SK-N-SH (cell line): ENCODE results near the gene MOBP. TPM values are rescaled to one million over a fixed set of nuclear protein-coding genes. Genes with fewer than 3 reads are reported as not detected.

Experiments used
- CTCF ChIA-PET: fragments of 300-600, 350-600 bp; formaldehyde crosslinking; extraction: SDS; loops from one replicate; lab custom pipeline; 2021; lab: Yijun Ruan, JAX
- POLR2A ChIA-PET: fragments of 350-600 bp; sonication (Branson Sonifier 250); formaldehyde crosslinking; extraction: SDS; loops from one replicate; lab custom pipeline; 2020; ENCODE audit warnings: antibody characterized with exemption, inconsistent platforms; lab: Yijun Ruan, JAX
- DNase-seq: peaks from one replicate; pipeline ENCODE4 v3.0.0; 2012
- H2AFZ ChIP-seq: fragments of 200-600 bp; sonication (generic); 2 replicates; pipeline ENCODE4 v1.8.1; 2016; ENCODE audit warnings: antibody characterized with exemption, mild to moderate bottlenecking, low read depth
- H3F3A ChIP-seq: fragments of 200-600 bp; sonication (generic); replicated peaks from 2 replicates; pipeline ENCODE3; 2016; ENCODE audit warnings: antibody characterized with exemption, mild to moderate bottlenecking; ENCODE audit not compliant: insufficient read depth
- H3K27ac ChIP-seq, 2 experiments: fragments of 200-500 bp in 1 of 2; fragments of 200-600 bp in 1 of 2; sonication (Bioruptor generic) in 1 of 2; sonication (generic), shearing (Covaris generic) in 1 of 2; 2 replicates each; pipeline versions ENCODE4 v1.5.1 to v1.6.1; 2014 to 2016; ENCODE audit warnings: low read depth in 2 of 2, inconsistent platforms in 1 of 2, low read length in 1 of 2, mild to moderate bottlenecking in 1 of 2, mixed read lengths in 1 of 2
- H3K27me3 ChIP-seq: fragments of 200-600 bp; sonication (generic), shearing (Covaris generic); 2 replicates; pipeline ENCODE4 v1.6.1; 2016; ENCODE audit warnings: mixed run types; ENCODE audit not compliant: insufficient read depth
- H3K36me3 ChIP-seq, 2 experiments: fragments of 200-500 bp in 1 of 2; fragments of 200-600 bp in 1 of 2; sonication (Bioruptor generic) in 1 of 2; sonication (generic) in 1 of 2; replicated peaks in 1 of 2; 2 replicates each; pipeline versions ENCODE3 to v1.5.1; 2014 to 2016; ENCODE audit warnings: low read length in 1 of 2, mild to moderate bottlenecking in 1 of 2; ENCODE audit not compliant: insufficient read depth in 2 of 2, control insufficient read depth in 1 of 2
- H3K4me1 ChIP-seq, 2 experiments: fragments of 200-500 bp in 1 of 2; fragments of 200-600 bp in 1 of 2; sonication (Bioruptor generic) in 1 of 2; sonication (generic), shearing (Covaris generic) in 1 of 2; 2 replicates each; pipeline versions ENCODE4 v1.5.1 to v1.6.1; 2014 to 2016; ENCODE audit warnings: low read depth in 1 of 2, low read length in 1 of 2, mixed run types in 1 of 2; ENCODE audit not compliant: insufficient read depth in 2 of 2, control insufficient read depth in 1 of 2
- H3K4me2 ChIP-seq: fragments of 200-600 bp; sonication (generic), shearing (Covaris generic); 2 replicates; pipeline ENCODE4 v1.6.1; 2017; ENCODE audit warnings: mixed run types
- H3K4me3 ChIP-seq, 2 experiments: fragments of 200-500 bp in 1 of 2; fragments of 200-600 bp in 1 of 2; sonication (Bioruptor generic) in 1 of 2; sonication (generic), shearing (Covaris generic) in 1 of 2; 2 replicates each; pipeline versions ENCODE4 v1.5.1 to v1.8.1; 2014 to 2016; ENCODE audit warnings: low read depth in 2 of 2, inconsistent platforms in 1 of 2, low read length in 1 of 2, mild to moderate bottlenecking in 1 of 2, mixed read lengths in 1 of 2, moderate library complexity in 1 of 2
- H3K79me2 ChIP-seq: fragments of 200-600 bp; sonication (generic); 2 replicates; pipeline ENCODE4 v1.8.1; 2017; ENCODE audit warnings: mild to moderate bottlenecking; ENCODE audit not compliant: insufficient read depth
- H3K9ac ChIP-seq: fragments of 200-600 bp; sonication (generic); 2 replicates; pipeline ENCODE4 v1.6.1; 2017; ENCODE audit warnings: mixed run types
- H3K9me2 ChIP-seq: fragments of 200-600 bp; sonication (generic); 2 replicates; pipeline ENCODE4 v1.6.1; 2017; ENCODE audit warnings: mixed run types
- H3K9me3 ChIP-seq: fragments of 200-600 bp; sonication (generic); 2 replicates; pipeline ENCODE4 v1.6.1; 2017; ENCODE audit warnings: mixed run types, mild to moderate bottlenecking, moderate library complexity
- H4K20me1 ChIP-seq: fragments of 200-600 bp; sonication (generic); 2 replicates; pipeline ENCODE4 v1.6.1; 2017; ENCODE audit warnings: mild to moderate bottlenecking, mixed run types; ENCODE audit not compliant: insufficient read depth
- ELF1 ChIP-seq: IDR thresholded peaks from 2 replicates; pipeline ENCODE4 v1.4.0; 2012
- EZH2phosphoT487 ChIP-seq: fragments of 200-600 bp; sonication (generic); IDR thresholded peaks from 2 replicates; pipeline ENCODE4 v1.6.1; 2017; ENCODE audit warnings: low read depth, mixed run types, mild to moderate bottlenecking, antibody characterized with exemption, moderate library complexity, borderline replicate concordance
- FOSL2 ChIP-seq: IDR thresholded peaks from 2 replicates; pipeline ENCODE4 v1.4.0; 2012; ENCODE audit warnings: low read depth, mild to moderate bottlenecking, moderate library complexity, borderline replicate concordance
- FOXJ3 ChIP-seq: sonication (generic); formaldehyde crosslinking; IDR thresholded peaks from 2 replicates; pipeline ENCODE4 v1.5.1; 2020; ENCODE audit warnings: mild to moderate bottlenecking, missing genetic modification reagents
- FOXM1 ChIP-seq: IDR thresholded peaks from 2 replicates; pipeline ENCODE4 v1.4.0; 2012; ENCODE audit warnings: low read depth, mild to moderate bottlenecking
- IRF3 ChIP-seq: fragments of 150-350 bp; IDR thresholded peaks from 2 replicates; pipeline ENCODE4 v1.6.1; 2016; ENCODE audit warnings: mild to moderate bottlenecking, low read depth, low read length
- JUND ChIP-seq: IDR thresholded peaks from 2 replicates; pipeline ENCODE4 v1.4.0; 2012
- MEF2A ChIP-seq: IDR thresholded peaks from 2 replicates; pipeline ENCODE4 v1.4.0; 2012; ENCODE audit warnings: low read depth, borderline replicate concordance
- MXI1 ChIP-seq: IDR thresholded peaks from 2 replicates; pipeline ENCODE4 v1.6.1; 2012; ENCODE audit warnings: mild to moderate bottlenecking, low read depth, low read length, improper control_type of control experiment
- NRF1 ChIP-seq: IDR thresholded peaks from 2 replicates; pipeline ENCODE4 v1.6.1; 2012; ENCODE audit warnings: low read depth, mild to moderate bottlenecking, low read length
- PBX3 ChIP-seq: IDR thresholded peaks from 2 replicates; pipeline ENCODE4; 2012
- RAD21 ChIP-seq: IDR thresholded peaks from 2 replicates; pipeline ENCODE4 v1.6.1; 2012; ENCODE audit warnings: mild to moderate bottlenecking, low read length
- RCOR1 ChIP-seq: fragments of 150-350 bp; IDR thresholded peaks from 2 replicates; pipeline ENCODE4 v1.6.1; 2017; ENCODE audit warnings: antibody characterized with exemption, low read length
- RXRA ChIP-seq: IDR thresholded peaks from 2 replicates; pipeline ENCODE4 v1.4.0; 2012; ENCODE audit warnings: low read depth, mild to moderate bottlenecking, borderline replicate concordance
- SMC3 ChIP-seq: IDR thresholded peaks from 2 replicates; pipeline ENCODE4 v1.6.1; 2012; ENCODE audit warnings: low read depth, low read length, improper control_type of control experiment
- TAF1 ChIP-seq: IDR thresholded peaks from 2 replicates; pipeline ENCODE4 v1.6.1; 2012; ENCODE audit warnings: low read depth, mild to moderate bottlenecking, low read length, moderate library complexity, borderline replicate concordance
- TCF12 ChIP-seq: IDR thresholded peaks from 2 replicates; pipeline ENCODE4 v1.4.0; 2012
- TEAD4 ChIP-seq: IDR thresholded peaks from 2 replicates; pipeline ENCODE4 v1.4.0; 2012; ENCODE audit warnings: mild to moderate bottlenecking, borderline replicate concordance; ENCODE audit not compliant: insufficient read depth
- USF1 ChIP-seq: IDR thresholded peaks from 2 replicates; pipeline ENCODE4 v1.4.0; 2012; ENCODE audit warnings: low read depth, borderline replicate concordance
- YY1 ChIP-seq: IDR thresholded peaks from 2 replicates; pipeline ENCODE4 v1.4.0; 2012; ENCODE audit warnings: low read depth, mild to moderate bottlenecking
- WGBS: methylation state at CpG from one replicate; pipeline ENCODE4 v1.1.6; 2017; ENCODE audit warnings: low lambda C conversion rate; 5-methylcytosine and 5-hydroxymethylcytosine counted together
- polyA plus RNA-seq, 3 experiments: library from polyadenylated mRNA; depleted of rRNA; stranded (reverse); fragments of >200 nt; gene quantifications; 2 replicates each; pipeline ENCODE4 v1.2.3, GENCODE V29; 2012
- TF ChIP-seq, protein P1 (sequence below): fragments of 200-600 bp; sonication (generic); IDR thresholded peaks from 2 replicates; pipeline ENCODE4 v1.6.1; 2017; ENCODE audit warnings: antibody characterized with exemption, mild to moderate bottlenecking, moderate library complexity

Gene MOBP
- polyA plus RNA-seq, 1 of the 3 experiments (the other 2 are of a cell fraction): not detected

- no peak for DNase-seq
- H3K9me3 ChIP-seq: no peaks in the 10 kb centered on the region
- 54% methylated on average over 2 of the region's 3 CpGs for WGBS
- H3K9me2 ChIP-seq: no peaks in the 10 kb centered on the region
- H2AFZ ChIP-seq: no peak overlapping the region
- no peaks in the 10 kb centered on the region for H3K4me1 ChIP-seq
- no peak overlapping the region for H3K27ac ChIP-seq
- POLR2A ChIA-PET: no interaction called here
- no peaks in the 10 kb centered on the region for H4K20me1 ChIP-seq
- no peaks in the 10 kb centered on the region for H3F3A ChIP-seq
- no peak overlapping the region for H3K4me3 ChIP-seq
- H3K36me3 ChIP-seq: no peaks in the 10 kb centered on the region
- no peak overlapping the region for H3K9ac ChIP-seq
- H3K27me3 ChIP-seq: no peaks in the 10 kb centered on the region
- TF ChIP-seq RAD21: no peak
- no peak for TF ChIP-seq RXRA
- no peak for TF ChIP-seq IRF3
- TF ChIP-seq RCOR1: no peak
- no peak for TF ChIP-seq TAF1
- TF ChIP-seq FOXJ3: no peak
- no peak for TF ChIP-seq JUND
- no peak for TF ChIP-seq EZH2phosphoT487
- TF ChIP-seq MXI1: no peak
- TF ChIP-seq FOXM1: no peak
- TF ChIP-seq NRF1: no peak
- no peak for TF ChIP-seq ELF1
- no peak overlapping the region for H3K4me2 ChIP-seq
- no peaks in the 10 kb centered on the region for H3K79me2 ChIP-seq
- CTCF ChIA-PET: interaction anchor here (1.2 to 1.5 kb wide), 2 partner anchors 8 to 45 kb away, joined by 3 to 5 read pairs; no protein-coding TSS in a partner anchor
These were observed 12.8 kb upstream of the MOBP start for GRCh38 chr3:39454591-39455217.

- no peaks in the 10 kb centered on the region for H3K9me3 ChIP-seq
- H3K36me3 ChIP-seq: no peaks in the 10 kb centered on the region
- 80% methylated on average over 20 of the region's 20 CpGs for WGBS
- no peaks in the 10 kb centered on the region for H3F3A ChIP-seq
- H3K4me1 ChIP-seq: no peaks in the 10 kb centered on the region
- no peaks in the 10 kb centered on the region for H3K27me3 ChIP-seq
- no peaks in the 10 kb centered on the region for H3K9me2 ChIP-seq
- no peaks in the 10 kb centered on the region for H3K79me2 ChIP-seq
- ChIA-PET POLR2A (no interaction called here), CTCF (no interaction called here)
- no peak for TF ChIP-seq MEF2A
- TF ChIP-seq, protein P1, sequence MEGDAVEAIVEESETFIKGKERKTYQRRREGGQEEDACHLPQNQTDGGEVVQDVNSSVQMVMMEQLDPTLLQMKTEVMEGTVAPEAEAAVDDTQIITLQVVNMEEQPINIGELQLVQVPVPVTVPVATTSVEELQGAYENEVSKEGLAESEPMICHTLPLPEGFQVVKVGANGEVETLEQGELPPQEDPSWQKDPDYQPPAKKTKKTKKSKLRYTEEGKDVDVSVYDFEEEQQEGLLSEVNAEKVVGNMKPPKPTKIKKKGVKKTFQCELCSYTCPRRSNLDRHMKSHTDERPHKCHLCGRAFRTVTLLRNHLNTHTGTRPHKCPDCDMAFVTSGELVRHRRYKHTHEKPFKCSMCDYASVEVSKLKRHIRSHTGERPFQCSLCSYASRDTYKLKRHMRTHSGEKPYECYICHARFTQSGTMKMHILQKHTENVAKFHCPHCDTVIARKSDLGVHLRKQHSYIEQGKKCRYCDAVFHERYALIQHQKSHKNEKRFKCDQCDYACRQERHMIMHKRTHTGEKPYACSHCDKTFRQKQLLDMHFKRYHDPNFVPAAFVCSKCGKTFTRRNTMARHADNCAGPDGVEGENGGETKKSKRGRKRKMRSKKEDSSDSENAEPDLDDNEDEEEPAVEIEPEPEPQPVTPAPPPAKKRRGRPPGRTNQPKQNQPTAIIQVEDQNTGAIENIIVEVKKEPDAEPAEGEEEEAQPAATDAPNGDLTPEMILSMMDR: no peak
- TF ChIP-seq USF1: no peak
- no peak for TF ChIP-seq MXI1
- no peak for TF ChIP-seq SMC3
- TF ChIP-seq TCF12: no peak
- TF ChIP-seq YY1: no peak
- no peak for TF ChIP-seq PBX3
- TF ChIP-seq TEAD4: no peak
- no peak for TF ChIP-seq FOSL2
- no peak overlapping the region for H3K9ac ChIP-seq
- H3K4me3 ChIP-seq: no peak overlapping the region
- H4K20me1 ChIP-seq: no peaks in the 10 kb centered on the region
- DNase-seq: no peak
- no peak overlapping the region for H3K4me2 ChIP-seq
- H2AFZ ChIP-seq: no peak overlapping the region
- no peak overlapping the region for H3K27ac ChIP-seq
These were observed 11.3 kb upstream of the MOBP start for GRCh38 chr3:39456159-39456558.
